NCI-H460 (cell line): ENCODE results near the gene ADAMTS17. TPM values are rescaled to one million over a fixed set of nuclear protein-coding genes. Genes with fewer than 3 reads are reported as not detected.
"Not testable (repeated sequence)": the region's sequence is repeated elsewhere in the genome, so short reads cannot be mapped to it uniquely, and the experiment has no call there.

Experiments used
- DNase-seq: peaks from one replicate; pipeline ENCODE4 v3.0.0-alpha.2; 2016; ENCODE audit warnings: low read depth; ENCODE audit errors: extremely low read depth
- small RNA-seq, 2 experiments: library from RNA; depleted of rRNA; stranded (forward); fragments of <200 nt; gene quantifications; one replicate each; pipeline ENCODE3, GENCODE V24; 2014
- total RNA-seq: library from RNA; depleted of rRNA; stranded (reverse); fragments of >200 nt; shearing (Covaris generic); gene quantifications from 2 replicates; pipeline ENCODE4 v1.2.3, GENCODE V29; 2014; rRNA removed

The ADAMTS17 gene
- total RNA-seq, 1 experiment from 2014 or later = 0.15 TPM

- DNase-seq = no peak
Measured at GRCh38 chr15:99943466-99943865, 398.3 kb downstream of the ADAMTS17 start.

GRCh38 chr15:99932676-99933402 is 408.9 kb downstream of the ADAMTS17 start:
- no peak for DNase-seq

DNA sequence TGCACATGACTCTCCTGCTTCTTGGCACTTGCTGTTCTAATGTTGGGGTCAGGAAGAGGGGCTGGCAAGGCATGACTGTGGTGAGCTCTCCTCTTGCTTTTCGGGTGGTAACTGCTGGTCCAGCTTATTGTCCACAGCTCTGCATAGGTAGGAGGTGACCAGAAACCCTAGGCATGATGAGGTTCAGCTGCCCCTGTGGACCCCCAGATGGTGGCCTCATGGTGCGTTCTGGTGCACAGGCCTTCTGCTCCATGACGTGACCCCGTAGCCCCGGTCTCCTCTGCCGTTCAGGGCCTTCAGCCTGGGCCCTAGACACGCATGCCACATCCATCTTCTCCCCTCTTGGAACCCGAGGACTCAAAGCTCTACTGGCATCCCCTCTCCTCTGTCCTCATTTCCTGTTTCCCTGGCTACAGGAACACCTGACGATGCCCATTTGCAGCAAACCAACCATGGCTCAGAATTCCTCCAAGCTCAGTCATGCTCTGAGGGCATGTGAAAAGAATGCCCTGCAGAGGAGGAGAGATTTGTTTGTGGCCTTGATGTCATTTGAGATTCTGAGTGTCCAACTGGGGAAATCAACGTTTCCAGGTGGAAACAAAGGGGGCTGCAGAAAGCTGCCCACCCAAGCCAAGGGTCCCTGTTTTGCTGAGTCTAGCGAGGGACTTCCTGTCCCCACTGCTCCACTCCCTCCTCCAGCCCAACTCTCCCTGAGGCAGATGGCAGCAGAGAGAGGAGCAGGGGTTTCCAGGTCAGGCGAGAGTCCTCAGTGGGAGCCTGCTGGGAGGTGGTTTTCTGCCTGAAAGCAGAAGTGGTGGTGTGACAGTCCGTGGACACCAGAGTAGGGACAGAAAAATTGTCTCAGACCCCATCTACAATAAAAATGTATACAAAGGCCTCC is 409.8 kb downstream of the ADAMTS17 start:
- no peak for DNase-seq

DNA sequence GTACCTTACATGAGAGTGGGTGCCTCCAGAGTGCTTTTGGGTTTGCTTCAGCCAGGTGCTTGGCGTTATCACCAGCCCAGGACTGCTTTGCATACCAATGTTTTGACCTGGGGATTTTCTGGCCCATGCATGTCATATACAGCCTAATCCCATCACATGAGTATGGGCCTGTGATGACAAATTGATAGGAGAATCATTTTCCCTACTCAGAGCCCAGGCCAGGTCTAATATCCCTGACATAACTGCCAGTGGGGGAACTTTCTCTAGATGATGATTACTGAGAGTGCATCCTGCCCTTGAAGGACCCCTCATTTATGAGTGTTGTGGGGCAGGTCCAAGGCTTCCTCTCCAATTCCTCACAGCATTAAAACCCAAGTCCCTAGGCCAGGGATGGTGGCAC is 411.1 kb downstream of the ADAMTS17 start:
- no peak for DNase-seq

GRCh38 chr15:99929266-99929665 is 412.5 kb downstream of the ADAMTS17 start:
- no peak for DNase-seq

DNA sequence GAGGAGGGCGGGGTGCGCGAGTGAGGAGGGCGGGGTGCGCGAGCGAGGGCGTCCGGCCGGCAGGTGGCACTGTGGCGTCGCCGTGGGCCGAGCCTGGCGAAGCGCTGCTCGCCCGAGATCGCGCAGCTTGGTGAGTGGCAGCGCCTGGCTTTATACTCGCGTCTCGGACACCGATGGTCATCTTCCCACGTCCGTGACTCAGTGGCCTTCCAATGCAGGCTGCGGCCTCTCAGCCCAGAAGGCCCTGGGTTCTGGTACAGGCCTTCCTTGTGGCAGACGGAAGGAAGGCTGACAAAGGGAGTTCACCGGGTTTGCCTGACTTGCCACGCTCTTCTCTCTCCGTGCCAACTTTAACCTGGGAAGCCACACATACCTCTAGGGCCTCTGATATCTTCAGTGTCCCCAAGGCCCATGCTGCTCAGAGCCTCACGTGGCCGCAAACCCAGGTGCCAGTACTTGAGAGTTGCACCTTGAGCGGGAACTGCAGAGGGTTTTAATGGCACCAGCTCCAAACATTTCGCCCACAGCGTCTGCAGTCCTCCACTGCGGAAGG is 413.3 kb downstream of the ADAMTS17 start:
- DNase-seq = peak; percentile 61

DNA sequence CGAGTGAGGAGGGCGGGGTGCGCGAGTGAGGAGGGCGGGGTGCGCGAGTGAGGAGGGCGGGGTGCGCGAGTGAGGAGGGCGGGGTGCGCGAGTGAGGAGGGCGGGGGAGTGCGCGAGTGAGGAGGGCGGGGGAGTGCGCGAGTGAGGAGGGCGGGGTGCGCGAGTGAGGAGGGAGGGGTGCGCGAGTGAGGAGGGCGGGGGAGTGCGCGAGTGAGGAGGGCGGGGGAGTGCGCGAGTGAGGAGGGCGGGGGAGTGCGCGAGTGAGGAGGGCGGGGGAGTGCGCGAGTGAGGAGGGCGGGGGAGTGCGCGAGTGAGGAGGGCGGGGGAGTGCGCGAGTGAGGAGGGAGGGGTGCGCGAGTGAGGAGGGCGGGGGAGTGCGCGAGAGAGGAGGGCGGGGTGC is 415.2 kb downstream of the ADAMTS17 start:
- DNase-seq = not testable (repeated sequence)

- DNase-seq = no peak
Measured at GRCh38 chr15:99925661-99926461, 415.9 kb downstream of the ADAMTS17 start.

DNA sequence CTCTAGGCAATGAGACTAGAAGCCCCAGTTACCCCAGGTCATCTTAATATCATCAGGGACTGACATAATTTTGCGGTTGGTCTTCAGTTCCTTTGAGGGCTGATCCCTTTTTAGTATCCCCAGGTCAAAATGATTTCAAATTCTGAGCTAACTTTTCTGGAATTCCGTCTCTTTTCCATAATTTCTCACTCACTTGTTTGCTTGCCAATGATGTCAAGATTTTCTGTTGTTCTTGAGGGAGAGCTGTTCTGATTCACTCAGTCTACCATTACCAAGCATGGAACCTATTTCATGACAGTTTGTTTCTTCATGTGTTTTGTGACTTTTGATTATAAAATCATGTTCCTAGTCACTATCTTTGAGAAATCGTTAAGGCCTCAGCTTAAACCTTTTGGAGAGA is 418.1 kb downstream of the ADAMTS17 start:
- no peak for DNase-seq

Small RNA genes within 50 kb of the gene (small RNA-seq; reads per million reads assigned to genes)
- 0 reads per million in 2 experiments for gene RNA5SP402

Other genes starting within 250 kb of the ADAMTS17 start
- not detected in 2 replicates for gene CERS3, start 187.0 kb upstream of the ADAMTS17 start, total RNA-seq